OCI-LY1 (cell line): Measurements from ENCODE around the gene RASL12.

Experiments
- EZH2 ChIP-seq: fragments of 200-600 bp; sonication (generic), shearing (Covaris generic); IDR thresholded peaks from 2 replicates; pipeline ENCODE4 v1.8.0; 2017; ENCODE audit warnings: borderline replicate concordance, mixed run types, mild to moderate bottlenecking, antibody characterized with exemption, low read length, moderate library complexity, mixed read lengths
- TF ChIP-seq, protein P1 (sequence below): fragments of 200-600 bp; sonication (generic), shearing (Covaris generic); IDR thresholded peaks from 2 replicates; pipeline ENCODE4 v1.5.1; 2017; ENCODE audit warnings: mild to moderate bottlenecking, antibody characterized with exemption, low read length, moderate library complexity, mixed read lengths

DNA sequence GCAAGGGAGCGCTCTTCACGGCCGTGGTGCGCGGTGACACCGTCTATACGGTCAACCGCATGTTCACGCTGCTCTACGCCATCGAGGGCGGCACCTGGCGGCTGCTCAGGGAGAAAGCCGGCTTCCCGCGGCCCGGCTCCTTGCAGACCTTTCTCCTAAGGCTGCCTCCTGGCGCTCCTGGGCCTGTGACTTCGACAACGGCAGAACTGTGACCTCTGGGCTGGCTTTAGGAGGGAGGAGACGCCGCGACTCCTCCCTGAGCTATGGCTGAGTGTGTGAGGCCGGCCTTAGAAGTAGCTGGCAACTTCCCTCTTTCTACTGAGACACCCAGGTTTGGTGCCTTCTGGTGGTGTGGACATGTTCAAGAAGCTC, 10.2 kb upstream of the RASL12 start:
- TF ChIP-seq, protein P1, sequence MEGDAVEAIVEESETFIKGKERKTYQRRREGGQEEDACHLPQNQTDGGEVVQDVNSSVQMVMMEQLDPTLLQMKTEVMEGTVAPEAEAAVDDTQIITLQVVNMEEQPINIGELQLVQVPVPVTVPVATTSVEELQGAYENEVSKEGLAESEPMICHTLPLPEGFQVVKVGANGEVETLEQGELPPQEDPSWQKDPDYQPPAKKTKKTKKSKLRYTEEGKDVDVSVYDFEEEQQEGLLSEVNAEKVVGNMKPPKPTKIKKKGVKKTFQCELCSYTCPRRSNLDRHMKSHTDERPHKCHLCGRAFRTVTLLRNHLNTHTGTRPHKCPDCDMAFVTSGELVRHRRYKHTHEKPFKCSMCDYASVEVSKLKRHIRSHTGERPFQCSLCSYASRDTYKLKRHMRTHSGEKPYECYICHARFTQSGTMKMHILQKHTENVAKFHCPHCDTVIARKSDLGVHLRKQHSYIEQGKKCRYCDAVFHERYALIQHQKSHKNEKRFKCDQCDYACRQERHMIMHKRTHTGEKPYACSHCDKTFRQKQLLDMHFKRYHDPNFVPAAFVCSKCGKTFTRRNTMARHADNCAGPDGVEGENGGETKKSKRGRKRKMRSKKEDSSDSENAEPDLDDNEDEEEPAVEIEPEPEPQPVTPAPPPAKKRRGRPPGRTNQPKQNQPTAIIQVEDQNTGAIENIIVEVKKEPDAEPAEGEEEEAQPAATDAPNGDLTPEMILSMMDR: no peak
- no peak for TF ChIP-seq EZH2
